ENCODE measurements around the gene ZNF423.

GRCh38 chr16:49602976-49603310 lies 253.0 kb downstream of the ZNF423 start:
- no peak for TF ChIP-seq CTCF (IDR thresholded peaks at IDR 0.05 in 8 of 11, conservative IDR thresholded peaks at IDR 0.05 in 3 of 11)
- TF ChIP-seq POLR2AphosphoS5 (IDR thresholded peaks at IDR 0.05) = no peak
- no peak for TF ChIP-seq POLR2A (IDR thresholded peaks at IDR 0.05)
